Thoracic aorta (tissue), 2 donors: ENCODE data around the gene SOX3. TPM values are rescaled to one million over a fixed set of nuclear protein-coding genes. Genes with fewer than 3 reads are reported as not detected.

Experiments
- ATAC-seq: fragments of 150-250 bp; one replicate; pipeline ENCODE4 v1.8.0; 2017; ENCODE audit warnings: low read depth; ENCODE audit not compliant: insufficient number of reproducible peaks, low FRiP score
- DNase-seq: peaks from one replicate; pipeline ENCODE4 v3.0.0-alpha.2; 2020; ENCODE audit warnings: low spot score
- H3K27ac ChIP-seq, 2 donors: fragments of 200-600 bp; sonication (generic); 1 replicate in 1 of 2; 2 replicates in 1 of 2; pipeline ENCODE4 v1.5.1; 2016; ENCODE audit warnings: mild to moderate bottlenecking in 2 of 2, moderate library complexity in 2 of 2
- H3K27me3 ChIP-seq: fragments of 200-600 bp; sonication (generic); replicated peaks from 2 replicates; pipeline ENCODE4 v1.6.0; 2016; ENCODE audit warnings: mild to moderate bottlenecking; ENCODE audit not compliant: insufficient read depth
- H3K36me3 ChIP-seq: fragments of 200-600 bp; sonication (generic); one replicate; pipeline ENCODE4 v1.5.1; 2016
- H3K4me1 ChIP-seq, 2 donors: fragments of 200-600 bp; sonication (generic); 1 replicate in 1 of 2; 2 replicates in 1 of 2; pipeline versions ENCODE4 v1.5.1 to v1.6.0; 2016; ENCODE audit warnings: low read depth in 2 of 2, mild to moderate bottlenecking in 1 of 2; ENCODE audit not compliant: control insufficient read depth in 1 of 2
- H3K4me3 ChIP-seq: fragments of 200-600 bp; sonication (generic); 2 replicates; pipeline ENCODE4 v1.5.1; 2016; ENCODE audit warnings: mild to moderate bottlenecking
- H3K9me3 ChIP-seq: fragments of 200-600 bp; sonication (generic); 2 replicates; pipeline ENCODE4 v1.5.1; 2016
- total RNA-seq, 2 donors: library from RNA; depleted of rRNA; stranded (reverse); fragments of >200 nt; gene quantifications; one replicate each; pipeline versions ENCODE4 v1.1.0 to v1.2.3, GENCODE V29; 2016
- TF ChIP-seq, protein P1 (sequence below): fragments of 200-600 bp; sonication (generic); IDR thresholded peaks from one replicate; pipeline ENCODE4 v1.5.1; 2019; ENCODE audit warnings: antibody characterized with exemption

Gene SOX3
- total RNA-seq, 2 donors from 2014 or later: not detected

DNA sequence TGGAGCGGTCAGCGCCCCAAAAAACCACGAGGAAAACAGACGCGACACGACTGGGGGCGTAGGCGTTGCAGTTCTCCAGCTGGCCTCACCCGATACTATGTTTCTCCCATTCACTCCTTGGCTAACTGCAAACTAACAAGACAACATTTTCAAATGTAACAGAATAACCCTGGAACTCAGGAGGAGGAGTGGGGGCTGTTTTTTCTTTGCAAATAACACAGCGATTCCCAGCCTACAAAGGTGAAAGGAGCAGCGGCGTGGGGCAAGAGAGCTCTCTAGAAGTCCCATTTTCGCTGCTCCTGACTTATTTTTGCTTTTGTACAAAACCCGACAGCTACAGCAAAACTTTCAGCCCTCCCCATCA lies 1.6 kb downstream of the SOX3 start:
- H3K27ac ChIP-seq: no peak overlapping the region
- no peak for DNase-seq
- no peaks in the 10 kb centered on the region for H3K36me3 ChIP-seq
- TF ChIP-seq, protein P1, sequence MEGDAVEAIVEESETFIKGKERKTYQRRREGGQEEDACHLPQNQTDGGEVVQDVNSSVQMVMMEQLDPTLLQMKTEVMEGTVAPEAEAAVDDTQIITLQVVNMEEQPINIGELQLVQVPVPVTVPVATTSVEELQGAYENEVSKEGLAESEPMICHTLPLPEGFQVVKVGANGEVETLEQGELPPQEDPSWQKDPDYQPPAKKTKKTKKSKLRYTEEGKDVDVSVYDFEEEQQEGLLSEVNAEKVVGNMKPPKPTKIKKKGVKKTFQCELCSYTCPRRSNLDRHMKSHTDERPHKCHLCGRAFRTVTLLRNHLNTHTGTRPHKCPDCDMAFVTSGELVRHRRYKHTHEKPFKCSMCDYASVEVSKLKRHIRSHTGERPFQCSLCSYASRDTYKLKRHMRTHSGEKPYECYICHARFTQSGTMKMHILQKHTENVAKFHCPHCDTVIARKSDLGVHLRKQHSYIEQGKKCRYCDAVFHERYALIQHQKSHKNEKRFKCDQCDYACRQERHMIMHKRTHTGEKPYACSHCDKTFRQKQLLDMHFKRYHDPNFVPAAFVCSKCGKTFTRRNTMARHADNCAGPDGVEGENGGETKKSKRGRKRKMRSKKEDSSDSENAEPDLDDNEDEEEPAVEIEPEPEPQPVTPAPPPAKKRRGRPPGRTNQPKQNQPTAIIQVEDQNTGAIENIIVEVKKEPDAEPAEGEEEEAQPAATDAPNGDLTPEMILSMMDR: no peak
- peaks cover 0 to 14% of the 10 kb centered on the region in 2 donors for H3K4me1 ChIP-seq
- H3K9me3 ChIP-seq: no peaks in the 10 kb centered on the region
- H3K27me3 ChIP-seq: no peaks in the 10 kb centered on the region
- no peak for ATAC-seq
- H3K4me3 ChIP-seq: peak overlapping the region; percentile 62

DNA sequence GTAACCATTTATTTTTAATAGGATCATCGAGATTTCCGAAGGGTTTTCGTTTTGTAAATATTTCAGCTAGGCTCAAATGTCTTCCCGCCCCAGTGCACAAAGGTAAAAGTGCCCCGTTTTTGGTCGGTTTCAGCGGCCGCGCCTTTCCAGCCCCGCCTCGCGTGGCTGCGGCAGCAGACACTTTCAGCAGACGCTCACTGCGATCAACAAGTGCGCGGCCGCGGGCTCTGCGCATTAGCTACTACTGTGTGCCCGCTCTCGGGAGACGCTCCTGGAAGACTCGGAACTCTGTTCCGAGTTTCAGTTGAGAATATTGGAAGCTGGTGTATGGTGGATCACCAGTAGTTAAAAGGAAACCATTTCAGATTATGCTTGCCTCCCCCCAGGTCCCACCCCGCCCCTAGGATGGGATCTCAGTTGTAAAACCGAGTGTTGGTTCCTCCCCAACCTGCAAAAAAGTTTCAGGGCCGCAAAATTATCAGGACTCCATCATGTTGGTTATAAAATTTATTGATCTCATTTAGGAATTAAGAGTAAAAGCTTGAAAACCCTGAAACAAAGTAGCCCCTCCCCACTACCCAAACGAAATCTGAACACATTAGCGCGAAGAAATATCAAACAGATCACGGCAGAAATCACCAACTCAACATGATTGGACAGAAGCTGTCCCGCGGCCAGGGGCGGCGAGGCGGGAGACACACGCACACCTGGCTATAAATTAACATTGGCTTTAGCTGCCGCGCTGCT lies 2.2 kb downstream of the SOX3 start:
- H3K36me3 ChIP-seq: no peaks in the 10 kb centered on the region
- H3K27ac ChIP-seq: no peak overlapping the region
- H3K4me3 ChIP-seq: peak overlapping the region; percentile 62
- H3K9me3 ChIP-seq: no peaks in the 10 kb centered on the region
- DNase-seq: no peak
- no peaks in the 10 kb centered on the region for H3K27me3 ChIP-seq
- H3K4me1 ChIP-seq: peaks cover 0 to 14% of the 10 kb centered on the region in 2 donors
- TF ChIP-seq, protein P1: no peak
- no peak for ATAC-seq

DNA sequence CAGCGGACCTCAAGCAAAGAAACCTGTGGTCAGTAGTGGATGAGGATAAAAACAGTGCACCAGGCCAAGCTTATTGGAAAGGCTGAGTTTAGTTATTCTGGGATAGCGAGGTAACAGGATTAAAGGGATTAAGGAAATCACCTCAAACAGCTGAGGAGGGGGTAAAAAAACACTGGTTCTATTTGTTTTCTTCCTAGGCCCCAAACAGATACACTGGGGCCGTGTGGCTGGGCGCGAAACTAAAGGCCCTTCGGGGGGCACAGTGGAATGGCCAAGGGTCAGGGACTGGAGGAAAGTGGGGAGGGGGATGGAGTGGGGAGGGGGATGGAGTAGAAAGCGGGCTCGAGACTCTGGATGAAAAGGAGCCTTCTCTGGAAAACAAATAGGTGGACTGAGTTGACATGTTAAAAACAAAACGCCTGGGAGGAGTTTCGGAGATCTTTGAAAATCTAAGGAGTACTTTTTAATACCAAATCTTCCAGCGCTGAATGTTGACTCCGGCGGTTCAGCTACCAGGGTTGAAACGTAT lies 2.9 kb downstream of the SOX3 start:
- no peak for ATAC-seq
- H3K27me3 ChIP-seq: no peaks in the 10 kb centered on the region
- no peak overlapping the region for H3K4me3 ChIP-seq

DNA sequence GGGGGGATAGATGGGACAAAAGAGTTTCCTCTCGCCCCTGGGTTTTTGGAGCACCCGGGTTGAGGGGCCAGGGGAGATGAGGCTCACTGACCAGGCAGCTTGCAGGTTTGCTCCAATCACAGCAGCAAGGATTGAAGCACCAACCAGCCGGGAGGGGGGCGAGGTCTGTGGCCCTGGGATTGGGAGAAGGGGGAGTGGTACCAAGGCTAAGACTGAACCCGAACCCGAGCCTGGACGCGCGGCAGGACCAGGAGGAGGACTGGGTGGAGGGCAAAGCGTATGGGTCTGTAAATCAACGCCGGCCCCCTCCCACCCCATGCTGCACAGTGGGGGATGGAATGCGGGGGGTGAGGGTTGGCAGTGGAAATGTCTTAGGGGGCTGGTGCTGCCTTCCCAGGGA lies 3.5 kb downstream of the SOX3 start:
- no peak overlapping the region for H3K27ac ChIP-seq
- H3K4me1 ChIP-seq: peaks cover 0 to 12% of the 10 kb centered on the region in 2 donors
- TF ChIP-seq, protein P1: no peak
- no peaks in the 10 kb centered on the region for H3K36me3 ChIP-seq
- no peaks in the 10 kb centered on the region for H3K27me3 ChIP-seq
- H3K4me3 ChIP-seq: no peak overlapping the region
- no peak for DNase-seq
- no peaks in the 10 kb centered on the region for H3K9me3 ChIP-seq
- no peak for ATAC-seq

More for the DNA sequence above, 2.9 kb downstream of the SOX3 start:
- Histone ChIP-seq H3K27ac (no peak overlapping the region), H3K9me3 (no peaks in the 10 kb centered on the region), H3K36me3 (no peaks in the 10 kb centered on the region), H3K4me1 (peaks cover 0 to 14% of the 10 kb centered on the region in 2 donors)
- no peak for DNase-seq
- TF ChIP-seq, protein P1: no peak

DNA sequence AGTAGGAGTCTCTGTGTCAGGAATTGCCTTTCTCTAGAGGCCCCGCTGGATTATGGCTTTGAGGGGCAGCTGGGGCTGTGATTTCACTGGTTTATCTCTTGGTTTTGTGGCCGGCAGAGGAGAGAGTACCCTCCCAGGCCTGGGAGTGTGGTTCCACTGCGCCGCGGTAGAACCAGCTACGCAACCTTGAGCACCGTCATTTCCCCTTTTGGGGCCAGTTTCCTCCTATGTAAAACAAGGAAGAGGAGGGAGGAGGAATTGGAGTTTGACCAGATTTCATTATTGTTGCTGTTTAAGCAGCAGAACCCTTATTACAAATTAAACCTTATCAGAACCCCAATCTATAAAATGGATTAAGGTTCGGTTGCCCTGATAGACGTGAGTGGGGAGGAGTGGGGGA lies 4.4 kb downstream of the SOX3 start:
- Histone ChIP-seq H3K9me3 (no peaks in the 10 kb centered on the region), H3K27me3 (no peaks in the 10 kb centered on the region), H3K4me1 (peaks cover 0 to 4% of the 10 kb centered on the region in 2 donors), H3K27ac (no peak overlapping the region), H3K4me3 (no peak overlapping the region), H3K36me3 (no peaks in the 10 kb centered on the region)
- TF ChIP-seq, protein P1: no peak
- no peak for ATAC-seq
- no peak for DNase-seq
